SK-N-SH (cell line): ENCODE results near the gene TMEM120B. TPM values are rescaled to one million over a fixed set of nuclear protein-coding genes. Genes with fewer than 3 reads are reported as not detected.

Experiments
- CTCF ChIA-PET: fragments of 300-600, 350-600 bp; formaldehyde crosslinking; extraction: SDS; loops from one replicate; lab custom pipeline; 2021; lab: Yijun Ruan, JAX
- POLR2A ChIA-PET: fragments of 350-600 bp; sonication (Branson Sonifier 250); formaldehyde crosslinking; extraction: SDS; loops from one replicate; lab custom pipeline; 2020; ENCODE audit warnings: antibody characterized with exemption, inconsistent platforms; lab: Yijun Ruan, JAX
- DNase-seq: peaks from one replicate; pipeline ENCODE4 v3.0.0; 2012
- H2AFZ ChIP-seq: fragments of 200-600 bp; sonication (generic); 2 replicates; pipeline ENCODE4 v1.8.1; 2016; ENCODE audit warnings: antibody characterized with exemption, mild to moderate bottlenecking, low read depth
- H3F3A ChIP-seq: fragments of 200-600 bp; sonication (generic); replicated peaks from 2 replicates; pipeline ENCODE3; 2016; ENCODE audit warnings: antibody characterized with exemption, mild to moderate bottlenecking; ENCODE audit not compliant: insufficient read depth
- H3K27ac ChIP-seq, 2 experiments: fragments of 200-500 bp in 1 of 2; fragments of 200-600 bp in 1 of 2; sonication (Bioruptor generic) in 1 of 2; sonication (generic), shearing (Covaris generic) in 1 of 2; 2 replicates each; pipeline versions ENCODE4 v1.5.1 to v1.6.1; 2014 to 2016; ENCODE audit warnings: low read depth in 2 of 2, inconsistent platforms in 1 of 2, low read length in 1 of 2, mild to moderate bottlenecking in 1 of 2, mixed read lengths in 1 of 2
- H3K27me3 ChIP-seq: fragments of 200-600 bp; sonication (generic), shearing (Covaris generic); 2 replicates; pipeline ENCODE4 v1.6.1; 2016; ENCODE audit warnings: mixed run types; ENCODE audit not compliant: insufficient read depth
- H3K36me3 ChIP-seq, 2 experiments: fragments of 200-500 bp in 1 of 2; fragments of 200-600 bp in 1 of 2; sonication (Bioruptor generic) in 1 of 2; sonication (generic) in 1 of 2; replicated peaks in 1 of 2; 2 replicates each; pipeline versions ENCODE3 to v1.5.1; 2014 to 2016; ENCODE audit warnings: low read length in 1 of 2, mild to moderate bottlenecking in 1 of 2; ENCODE audit not compliant: insufficient read depth in 2 of 2, control insufficient read depth in 1 of 2
- H3K4me1 ChIP-seq, 2 experiments: fragments of 200-500 bp in 1 of 2; fragments of 200-600 bp in 1 of 2; sonication (Bioruptor generic) in 1 of 2; sonication (generic), shearing (Covaris generic) in 1 of 2; 2 replicates each; pipeline versions ENCODE4 v1.5.1 to v1.6.1; 2014 to 2016; ENCODE audit warnings: low read depth in 1 of 2, low read length in 1 of 2, mixed run types in 1 of 2; ENCODE audit not compliant: insufficient read depth in 2 of 2, control insufficient read depth in 1 of 2
- H3K4me2 ChIP-seq: fragments of 200-600 bp; sonication (generic), shearing (Covaris generic); 2 replicates; pipeline ENCODE4 v1.6.1; 2017; ENCODE audit warnings: mixed run types
- H3K4me3 ChIP-seq, 2 experiments: fragments of 200-500 bp in 1 of 2; fragments of 200-600 bp in 1 of 2; sonication (Bioruptor generic) in 1 of 2; sonication (generic), shearing (Covaris generic) in 1 of 2; 2 replicates each; pipeline versions ENCODE4 v1.5.1 to v1.8.1; 2014 to 2016; ENCODE audit warnings: low read depth in 2 of 2, inconsistent platforms in 1 of 2, low read length in 1 of 2, mild to moderate bottlenecking in 1 of 2, mixed read lengths in 1 of 2, moderate library complexity in 1 of 2
- H3K79me2 ChIP-seq: fragments of 200-600 bp; sonication (generic); 2 replicates; pipeline ENCODE4 v1.8.1; 2017; ENCODE audit warnings: mild to moderate bottlenecking; ENCODE audit not compliant: insufficient read depth
- H3K9ac ChIP-seq: fragments of 200-600 bp; sonication (generic); 2 replicates; pipeline ENCODE4 v1.6.1; 2017; ENCODE audit warnings: mixed run types
- H3K9me2 ChIP-seq: fragments of 200-600 bp; sonication (generic); 2 replicates; pipeline ENCODE4 v1.6.1; 2017; ENCODE audit warnings: mixed run types
- H3K9me3 ChIP-seq: fragments of 200-600 bp; sonication (generic); 2 replicates; pipeline ENCODE4 v1.6.1; 2017; ENCODE audit warnings: mixed run types, mild to moderate bottlenecking, moderate library complexity
- H4K20me1 ChIP-seq: fragments of 200-600 bp; sonication (generic); 2 replicates; pipeline ENCODE4 v1.6.1; 2017; ENCODE audit warnings: mild to moderate bottlenecking, mixed run types; ENCODE audit not compliant: insufficient read depth
- EP300 ChIP-seq, 2 experiments: IDR thresholded peaks; 2 replicates each; pipeline versions ENCODE4 v1.4.0 to v1.6.1; 2012; ENCODE audit warnings: borderline replicate concordance in 1 of 2, low read depth in 1 of 2, low read length in 1 of 2
- EZH2phosphoT487 ChIP-seq: fragments of 200-600 bp; sonication (generic); IDR thresholded peaks from 2 replicates; pipeline ENCODE4 v1.6.1; 2017; ENCODE audit warnings: low read depth, mixed run types, mild to moderate bottlenecking, antibody characterized with exemption, moderate library complexity, borderline replicate concordance
- FOSL2 ChIP-seq: IDR thresholded peaks from 2 replicates; pipeline ENCODE4 v1.4.0; 2012; ENCODE audit warnings: low read depth, mild to moderate bottlenecking, moderate library complexity, borderline replicate concordance
- FOXM1 ChIP-seq: IDR thresholded peaks from 2 replicates; pipeline ENCODE4 v1.4.0; 2012; ENCODE audit warnings: low read depth, mild to moderate bottlenecking
- IRF3 ChIP-seq: fragments of 150-350 bp; IDR thresholded peaks from 2 replicates; pipeline ENCODE4 v1.6.1; 2016; ENCODE audit warnings: mild to moderate bottlenecking, low read depth, low read length
- MXI1 ChIP-seq: IDR thresholded peaks from 2 replicates; pipeline ENCODE4 v1.6.1; 2012; ENCODE audit warnings: mild to moderate bottlenecking, low read depth, low read length, improper control_type of control experiment
- RAD21 ChIP-seq: IDR thresholded peaks from 2 replicates; pipeline ENCODE4 v1.6.1; 2012; ENCODE audit warnings: mild to moderate bottlenecking, low read length
- REST ChIP-seq: IDR thresholded peaks from 2 replicates; pipeline ENCODE4 v1.6.1; 2012; ENCODE audit warnings: mild to moderate bottlenecking, low read depth, low read length, moderate library complexity
- RFX5 ChIP-seq: IDR thresholded peaks from 2 replicates; pipeline ENCODE4 v1.6.1; 2012; ENCODE audit warnings: mild to moderate bottlenecking, improper control_type of control experiment, low read length
- RXRA ChIP-seq: IDR thresholded peaks from 2 replicates; pipeline ENCODE4 v1.4.0; 2012; ENCODE audit warnings: low read depth, mild to moderate bottlenecking, borderline replicate concordance
- SIN3A ChIP-seq: IDR thresholded peaks from 2 replicates; pipeline ENCODE4 v1.6.1; 2012; ENCODE audit warnings: low read depth, mild to moderate bottlenecking, low read length, moderate library complexity, borderline replicate concordance
- TEAD4 ChIP-seq: IDR thresholded peaks from 2 replicates; pipeline ENCODE4 v1.4.0; 2012; ENCODE audit warnings: mild to moderate bottlenecking, borderline replicate concordance; ENCODE audit not compliant: insufficient read depth
- WGBS: methylation state at CpG from one replicate; pipeline ENCODE4 v1.1.6; 2017; ENCODE audit warnings: low lambda C conversion rate; 5-methylcytosine and 5-hydroxymethylcytosine counted together
- polyA plus RNA-seq, 3 experiments: library from polyadenylated mRNA; depleted of rRNA; stranded (reverse); fragments of >200 nt; gene quantifications; 2 replicates each; pipeline ENCODE4 v1.2.3, GENCODE V29; 2012
- TF ChIP-seq, protein P1 (sequence below): IDR thresholded peaks from 2 replicates; pipeline ENCODE4 v1.4.0; 2012; ENCODE audit warnings: low read depth, borderline replicate concordance
- TF ChIP-seq, protein P2 (sequence below): fragments of 150-350 bp; IDR thresholded peaks from 2 replicates; pipeline ENCODE4 v1.6.1; 2017; ENCODE audit warnings: antibody characterized with exemption, low read length, low read depth, borderline replicate concordance

Gene TMEM120B
- polyA plus RNA-seq, 1 of the 3 experiments (the other 2 are of a cell fraction) = 15.4 TPM

DNA sequence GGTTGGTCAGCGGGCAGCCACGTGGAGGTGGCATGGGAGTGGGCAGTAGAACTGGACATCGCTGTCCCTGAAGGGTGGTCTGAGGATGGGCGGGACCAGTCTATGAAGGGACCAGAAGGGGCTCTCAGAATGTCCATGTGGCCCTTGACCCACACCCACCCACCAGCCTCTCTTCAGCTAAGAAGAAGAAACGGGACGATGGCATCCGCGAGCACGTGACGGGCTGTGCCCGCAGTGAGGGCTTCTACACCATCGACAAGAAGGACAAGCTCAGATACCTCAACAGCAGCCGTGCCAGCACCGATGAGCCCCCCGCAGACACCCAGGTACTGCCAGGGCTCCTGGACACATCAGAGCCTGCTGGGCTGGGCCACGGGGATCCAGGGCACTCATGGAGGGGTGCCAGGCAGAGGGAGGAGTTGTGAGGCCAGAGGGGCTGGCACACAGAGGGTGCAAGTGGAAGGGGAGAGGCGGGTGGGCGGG, 112.5 kb downstream of the TMEM120B start:
- Histone ChIP-seq H3K9ac (no peak overlapping the region), H3K36me3 (peaks cover 34 to 44% of the 10 kb centered on the region in 2 experiments), H3K27me3 (no peaks in the 10 kb centered on the region), H3K9me3 (no peaks in the 10 kb centered on the region), H3K4me1 (peaks cover 0 to 4% of the 10 kb centered on the region in 2 experiments; a peak in 1 of 4 replicates), H3F3A (no peaks in the 10 kb centered on the region), H4K20me1 (no peaks in the 10 kb centered on the region), H3K4me3 (no peak overlapping the region), H3K4me2 (no peak overlapping the region), H3K79me2 (no peaks in the 10 kb centered on the region)
- ChIA-PET CTCF (interaction anchor here (0.5 to 11.0 kb wide), 4 partner anchors 14 to 648 kb away, joined by 3 to 92 read pairs (median 4); partner anchors contain the start of gene RHOF), POLR2A (no interaction called here)
- TF ChIP-seq SIN3A = no peak
- no peak for TF ChIP-seq FOSL2
- no peak for TF ChIP-seq FOXM1
- no peak for TF ChIP-seq EZH2phosphoT487
- no peak for TF ChIP-seq MXI1
- TF ChIP-seq, protein P1, sequence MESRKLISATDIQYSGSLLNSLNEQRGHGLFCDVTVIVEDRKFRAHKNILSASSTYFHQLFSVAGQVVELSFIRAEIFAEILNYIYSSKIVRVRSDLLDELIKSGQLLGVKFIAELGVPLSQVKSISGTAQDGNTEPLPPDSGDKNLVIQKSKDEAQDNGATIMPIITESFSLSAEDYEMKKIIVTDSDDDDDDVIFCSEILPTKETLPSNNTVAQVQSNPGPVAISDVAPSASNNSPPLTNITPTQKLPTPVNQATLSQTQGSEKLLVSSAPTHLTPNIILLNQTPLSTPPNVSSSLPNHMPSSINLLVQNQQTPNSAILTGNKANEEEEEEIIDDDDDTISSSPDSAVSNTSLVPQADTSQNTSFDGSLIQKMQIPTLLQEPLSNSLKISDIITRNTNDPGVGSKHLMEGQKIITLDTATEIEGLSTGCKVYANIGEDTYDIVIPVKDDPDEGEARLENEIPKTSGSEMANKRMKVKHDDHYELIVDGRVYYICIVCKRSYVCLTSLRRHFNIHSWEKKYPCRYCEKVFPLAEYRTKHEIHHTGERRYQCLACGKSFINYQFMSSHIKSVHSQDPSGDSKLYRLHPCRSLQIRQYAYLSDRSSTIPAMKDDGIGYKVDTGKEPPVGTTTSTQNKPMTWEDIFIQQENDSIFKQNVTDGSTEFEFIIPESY = no peak
- no peak for TF ChIP-seq RFX5
- no peak for TF ChIP-seq RXRA
- TF ChIP-seq RAD21 = no peak
- TF ChIP-seq REST = no peak
- TF ChIP-seq EP300 (IDR thresholded peaks at IDR 0.05; ENCODE audit: borderline replicate concordance in 1 of 2, low read depth in 1 of 2, low read length in 1 of 2) = no peak
- TF ChIP-seq IRF3 = no peak
- TF ChIP-seq, protein P2, sequence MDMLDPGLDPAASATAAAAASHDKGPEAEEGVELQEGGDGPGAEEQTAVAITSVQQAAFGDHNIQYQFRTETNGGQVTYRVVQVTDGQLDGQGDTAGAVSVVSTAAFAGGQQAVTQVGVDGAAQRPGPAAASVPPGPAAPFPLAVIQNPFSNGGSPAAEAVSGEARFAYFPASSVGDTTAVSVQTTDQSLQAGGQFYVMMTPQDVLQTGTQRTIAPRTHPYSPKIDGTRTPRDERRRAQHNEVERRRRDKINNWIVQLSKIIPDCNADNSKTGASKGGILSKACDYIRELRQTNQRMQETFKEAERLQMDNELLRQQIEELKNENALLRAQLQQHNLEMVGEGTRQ = no peak
- no peak for TF ChIP-seq TEAD4
- TF ChIP-seq, all 33 proteins: peak for 0
- no peak for DNase-seq
- Histone ChIP-seq H2AFZ (no peak overlapping the region), H3K27ac (no peak overlapping the region), H3K9me2 (no peaks in the 10 kb centered on the region)
- 87% methylated on average over 10 of the region's 18 CpGs for WGBS
